HepG2 (cell line): Measurements from ENCODE around the gene LTK. TPM values are rescaled to one million over a fixed set of nuclear protein-coding genes. Genes with fewer than 3 reads are reported as not detected.
A peak's percentile ranks its signal among the peaks of the same experiment; 100 is the strongest.

Experiments
- ARID2 ChIP-seq: sonication (generic); formaldehyde crosslinking; IDR thresholded peaks from 2 replicates; pipeline ENCODE4 v1.8.1; 2022; ENCODE audit warnings: mild to moderate bottlenecking, missing genetic modification reagents, borderline replicate concordance
- CBX1 ChIP-seq: IDR thresholded peaks from one replicate; pipeline ENCODE4 v1.6.1; 2016; ENCODE audit warnings: antibody characterized with exemption, low read depth
- CREB3 ChIP-seq: sonication (generic); formaldehyde crosslinking; IDR thresholded peaks from 2 replicates; pipeline ENCODE4 v1.5.0; 2020; ENCODE audit warnings: missing genetic modification reagents
- DRAP1 ChIP-seq: IDR thresholded peaks from 2 replicates; pipeline ENCODE4 v1.6.1; 2016; ENCODE audit warnings: missing genetic modification reagents, missing compliant biosample characterization
- ERF ChIP-seq: IDR thresholded peaks from 2 replicates; pipeline ENCODE4 v1.6.1; 2018; ENCODE audit warnings: missing biosample characterization, missing genetic modification reagents
- FOSL1 ChIP-seq: sonication (generic); formaldehyde crosslinking; IDR thresholded peaks from 2 replicates; pipeline ENCODE4 v1.9.0; 2021; ENCODE audit warnings: missing genetic modification reagents, borderline replicate concordance
- IRF2 ChIP-seq: IDR thresholded peaks from 2 replicates; pipeline ENCODE4 v1.6.1; 2018; ENCODE audit warnings: missing genetic modification reagents, missing compliant biosample characterization
- ISX ChIP-seq: sonication (generic); formaldehyde crosslinking; conservative IDR thresholded peaks from 2 replicates; pipeline ENCODE4 v1.5.0; 2020; ENCODE audit warnings: missing genetic modification reagents
- NFYC ChIP-seq: IDR thresholded peaks from 2 replicates; pipeline ENCODE4 v1.6.1; 2016; ENCODE audit warnings: missing genetic modification reagents, missing compliant biosample characterization
- PCBP2 ChIP-seq: fragments of 200-400 bp; formaldehyde crosslinking; optimal IDR thresholded peaks from 2 replicates; pipeline ENCODE3; 2018; ENCODE audit warnings: low read length, low read depth; ENCODE audit not compliant: poor library complexity, severe bottlenecking
- RXRA ChIP-seq: sonication (generic); formaldehyde crosslinking; IDR thresholded peaks from 2 replicates; pipeline ENCODE4 v1.5.1; 2020; ENCODE audit warnings: missing genetic modification reagents
- SAP130 ChIP-seq: IDR thresholded peaks from 2 replicates; pipeline ENCODE4 v1.6.1; 2016; ENCODE audit warnings: low read depth
- SMC3 ChIP-seq: IDR thresholded peaks from 2 replicates; pipeline ENCODE4 v1.6.1; 2011; ENCODE audit warnings: low read length, improper control_type of control experiment
- TBX2 ChIP-seq: sonication (generic); formaldehyde crosslinking; IDR thresholded peaks from 2 replicates; pipeline ENCODE4 v1.5.0; 2020; ENCODE audit warnings: missing genetic modification reagents, mild to moderate bottlenecking, borderline replicate concordance
- ZBTB8A ChIP-seq: sonication (generic); formaldehyde crosslinking; IDR thresholded peaks from 2 replicates; pipeline ENCODE4 v1.4.0; 2020; ENCODE audit warnings: mild to moderate bottlenecking, low read depth, missing genetic modification reagents, borderline replicate concordance
- ZKSCAN1 ChIP-seq: fragments of 150-350 bp; IDR thresholded peaks from 2 replicates; pipeline ENCODE4 v1.6.1; 2014; ENCODE audit warnings: low read length
- ZNF652 ChIP-seq: IDR thresholded peaks from 2 replicates; pipeline ENCODE4 v1.6.1; 2016; ENCODE audit warnings: low read depth, borderline replicate concordance
- ZNF747 ChIP-seq: sonication (generic); formaldehyde crosslinking; IDR thresholded peaks from 2 replicates; pipeline ENCODE4 v1.8.1; 2023; ENCODE audit warnings: missing genetic modification reagents, mild to moderate bottlenecking, borderline replicate concordance
- ZNF883 ChIP-seq: sonication (generic); formaldehyde crosslinking; IDR thresholded peaks from 2 replicates; pipeline ENCODE4 v1.5.1; 2020; ENCODE audit warnings: mild to moderate bottlenecking, missing genetic modification reagents; ENCODE audit errors: not compliant biosample characterization
- ZSCAN25 ChIP-seq: sonication (generic); formaldehyde crosslinking; IDR thresholded peaks from 2 replicates; pipeline ENCODE4 v1.8.0; 2022; ENCODE audit warnings: mild to moderate bottlenecking, missing genetic modification reagents
- polyA plus RNA-seq, 8 experiments: library from polyadenylated mRNA; depleted of rRNA in 3 of 8; stranded (reverse) in 7 of 8; unstranded in 1 of 8; fragments of >200 nt; fragmentation: Illumina TruSeq in 4 of 8; extraction: Trizol in 4 of 8; gene quantifications; 2 replicates each; pipeline versions ENCODE4 v1.2.1 to v1.2.3, GENCODE V29; 2011 to 2016; ENCODE audit warnings: low read depth in 4 of 8, missing spikeins in 1 of 8, mixed read lengths in 1 of 8; ENCODE audit not compliant: insufficient read depth in 1 of 8
- total RNA-seq, 5 experiments: library from RNA; depleted of rRNA; stranded (reverse); fragments of >200 nt; fragmentation: Illumina TruSeq; extraction: Trizol; gene quantifications; 2 replicates each; pipeline ENCODE4 v1.2.3, GENCODE V29; 2016; ENCODE audit warnings: low read depth in 1 of 5
- TF ChIP-seq, protein P1 (sequence below): IDR thresholded peaks from 2 replicates; pipeline ENCODE4 v1.6.1; 2018; ENCODE audit warnings: missing genetic modification reagents
- TF ChIP-seq, protein P2 (sequence below): sonication (generic); formaldehyde crosslinking; IDR thresholded peaks from 2 replicates; pipeline ENCODE4 v1.5.0; 2020; ENCODE audit warnings: missing genetic modification reagents
- TF ChIP-seq, protein P3 (sequence below): sonication (generic); formaldehyde crosslinking; IDR thresholded peaks from 2 replicates; pipeline ENCODE4 v1.8.1; 2022; ENCODE audit warnings: low read depth, mild to moderate bottlenecking, missing genetic modification reagents

LTK gene
- total and polyA plus RNA-seq, 2 of the 13 experiments (the other 11 are each of a cell fraction or from before 2014, with no cell fraction given) = 0.01 TPM; not detected in 1

GRCh38 chr15:41557673-41558399 lies 44.2 kb upstream of the LTK start (continued):
- TF ChIP-seq, protein P1, sequence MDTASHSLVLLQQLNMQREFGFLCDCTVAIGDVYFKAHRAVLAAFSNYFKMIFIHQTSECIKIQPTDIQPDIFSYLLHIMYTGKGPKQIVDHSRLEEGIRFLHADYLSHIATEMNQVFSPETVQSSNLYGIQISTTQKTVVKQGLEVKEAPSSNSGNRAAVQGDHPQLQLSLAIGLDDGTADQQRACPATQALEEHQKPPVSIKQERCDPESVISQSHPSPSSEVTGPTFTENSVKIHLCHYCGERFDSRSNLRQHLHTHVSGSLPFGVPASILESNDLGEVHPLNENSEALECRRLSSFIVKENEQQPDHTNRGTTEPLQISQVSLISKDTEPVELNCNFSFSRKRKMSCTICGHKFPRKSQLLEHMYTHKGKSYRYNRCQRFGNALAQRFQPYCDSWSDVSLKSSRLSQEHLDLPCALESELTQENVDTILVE (CRISPR knock-in tag) = 0 out of 2 replicates have a peak, but pooled peaks have one; percentile 18
- TF ChIP-seq ISX (no peak), DRAP1 (CRISPR knock-in tag) (no peak), ZBTB8A (no peak), CREB3 (CRISPR knock-in tag) (no peak), ZNF652 (no peak), PCBP2 (no peak), FOSL1 (CRISPR knock-in tag) (no peak), NFYC (CRISPR knock-in tag) (no peak), ARID2 (0 out of 2 replicates have a peak, but pooled peaks have one; percentile 39), IRF2 (CRISPR knock-in tag) (0 out of 2 replicates have a peak, but pooled peaks have one; percentile 41), SAP130 (CRISPR knock-in tag) (peak; percentile 43; the same call in 1 of the 2 replicates), ERF (CRISPR knock-in tag) (0 out of 2 replicates have a peak, but pooled peaks have one; percentile 36), SMC3 (peak; percentile 69), ZNF883 (CRISPR knock-in tag) (no peak), ZKSCAN1 (peak; percentile 47; the same call in 1 of the 2 replicates), CBX1 (no peak), ZNF747 (CRISPR knock-in tag) (no peak), ZSCAN25 (CRISPR knock-in tag) (no peak), TBX2 (CRISPR knock-in tag) (peak; percentile 60), RXRA (CRISPR knock-in tag) (no peak)
- TF ChIP-seq, protein P2, sequence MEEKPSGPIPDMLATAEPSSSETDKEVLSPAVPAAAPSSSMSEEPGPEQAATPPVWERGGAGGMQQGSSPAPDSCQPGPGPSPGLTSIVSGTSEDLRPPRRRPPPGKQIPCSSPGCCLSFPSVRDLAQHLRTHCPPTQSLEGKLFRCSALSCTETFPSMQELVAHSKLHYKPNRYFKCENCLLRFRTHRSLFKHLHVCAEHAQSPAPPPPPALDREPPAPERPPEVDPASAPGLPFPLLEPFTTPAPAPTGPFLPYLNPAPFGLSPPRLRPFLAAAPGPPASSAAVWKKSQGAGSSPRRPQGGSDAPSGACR (CRISPR knock-in tag) = no peak
- TF ChIP-seq, protein P3, sequence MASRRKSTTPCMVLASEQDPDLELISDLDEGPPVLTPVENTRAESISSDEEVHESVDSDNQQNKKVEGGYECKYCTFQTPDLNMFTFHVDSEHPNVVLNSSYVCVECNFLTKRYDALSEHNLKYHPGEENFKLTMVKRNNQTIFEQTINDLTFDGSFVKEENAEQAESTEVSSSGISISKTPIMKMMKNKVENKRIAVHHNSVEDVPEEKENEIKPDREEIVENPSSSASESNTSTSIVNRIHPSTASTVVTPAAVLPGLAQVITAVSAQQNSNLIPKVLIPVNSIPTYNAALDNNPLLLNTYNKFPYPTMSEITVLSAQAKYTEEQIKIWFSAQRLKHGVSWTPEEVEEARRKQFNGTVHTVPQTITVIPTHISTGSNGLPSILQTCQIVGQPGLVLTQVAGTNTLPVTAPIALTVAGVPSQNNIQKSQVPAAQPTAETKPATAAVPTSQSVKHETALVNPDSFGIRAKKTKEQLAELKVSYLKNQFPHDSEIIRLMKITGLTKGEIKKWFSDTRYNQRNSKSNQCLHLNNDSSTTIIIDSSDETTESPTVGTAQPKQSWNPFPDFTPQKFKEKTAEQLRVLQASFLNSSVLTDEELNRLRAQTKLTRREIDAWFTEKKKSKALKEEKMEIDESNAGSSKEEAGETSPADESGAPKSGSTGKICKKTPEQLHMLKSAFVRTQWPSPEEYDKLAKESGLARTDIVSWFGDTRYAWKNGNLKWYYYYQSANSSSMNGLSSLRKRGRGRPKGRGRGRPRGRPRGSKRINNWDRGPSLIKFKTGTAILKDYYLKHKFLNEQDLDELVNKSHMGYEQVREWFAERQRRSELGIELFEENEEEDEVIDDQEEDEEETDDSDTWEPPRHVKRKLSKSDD (CRISPR knock-in tag) = no peak
